ENCODE results near the gene CALM1. TPM values are rescaled to one million over a fixed set of nuclear protein-coding genes. Genes with fewer than 3 reads are reported as not detected.

CALM1 gene
- total and polyA plus RNA-seq, 2 donors (not counting 3 experiments of a cell fraction or from before 2014, with no cell fraction given), result 476 to 731 TPM

- no TSS peak for BruUV-seq (replicated peaks)
- CTCF ChIA-PET, result interaction anchor here (1.0 kb wide), 1 partner anchor 37 kb away, joined by 3 read pairs; no protein-coding TSS in a partner anchor
- FAIRE-seq, result no peak
Measured at GRCh38 chr14:90446405-90446804, 49.6 kb downstream of the CALM1 start.

More at GRCh38 chr14:90446405-90446804, 49.6 kb downstream of the CALM1 start:
- dilution Hi-C loops (cut with MboI; ENCODE audit: extremely low pct_ligation_motif_present, low sequenced_read_pairs) (no loop called here), intact Hi-C loops (cut with micrococcal nuclease) (no loop called here)
- no peak overlapping the region for H3K9ac ChIP-seq (replicated peaks; ENCODE audit: extremely low read depth, insufficient read depth, low read length)
- POLR2A ChIA-PET, result no interaction called here
- TF ChIP-seq FOS (IDR thresholded peaks at IDR 0.05; ENCODE audit: borderline replicate concordance, insufficient read depth, low read length) (no peak), EZH2 (IDR thresholded peaks at IDR 0.05; ENCODE audit: borderline replicate concordance, low read depth, low read length, severe bottlenecking) (no peak), MAX (IDR thresholded peaks at IDR 0.05; ENCODE audit: insufficient read depth, insufficient read length) (no peak), POLR2AphosphoS5 (IDR thresholded peaks at IDR 0.05; ENCODE audit: insufficient read depth, low read depth, low read length) (no peak), CTCF (IDR thresholded peaks at IDR 0.05; ENCODE audit: extremely low read depth in 1 of 2, insufficient read depth in 1 of 2, low read depth in 1 of 2, low read length in 2 of 2) (no peak), JUN (IDR thresholded peaks at IDR 0.05; ENCODE audit: borderline replicate concordance, insufficient read depth, insufficient read length, low read depth) (no peak), GATA2 (IDR thresholded peaks at IDR 0.05; ENCODE audit: insufficient read depth, insufficient read length, low read depth, low read length) (no peak)
- H3K27ac ChIP-seq (ENCODE audit: insufficient read depth, low read depth, low read length), result no peak overlapping the region
- H3K4me3 ChIP-seq (replicated peaks in 1 of 3; ENCODE audit: insufficient read depth in 1 of 3, low read depth in 1 of 3, low read length in 3 of 3), result no peak overlapping the region
- H4K20me1 ChIP-seq (replicated peaks; ENCODE audit: control insufficient read depth, extremely low read depth, insufficient read depth, low read length), result no peaks in the 10 kb centered on the region
- no peak overlapping the region for H3K4me2 ChIP-seq (ENCODE audit: insufficient read depth, low read length)
- no peaks in the 10 kb centered on the region for H3K36me3 ChIP-seq (ENCODE audit: control insufficient read depth in 2 of 2, extremely low read depth in 1 of 2, insufficient read depth in 2 of 2, low read length in 2 of 2)
- H3K9me3 ChIP-seq (replicated peaks; ENCODE audit: control insufficient read depth, insufficient read depth, low read length), result no peaks in the 10 kb centered on the region
- H3K79me2 ChIP-seq (ENCODE audit: control insufficient read depth, insufficient read depth, low read length), result no peaks in the 10 kb centered on the region
- no peak for DNase-seq (ENCODE audit: low read depth, low spot score)
- H2AFZ ChIP-seq (ENCODE audit: low read depth, low read length), result no peak overlapping the region
- no peaks in the 10 kb centered on the region for H3K9me1 ChIP-seq (replicated peaks; ENCODE audit: control insufficient read depth, extremely low read depth, insufficient read depth, low read length)
- peaks cover 7% of the 10 kb centered on the region for H3K4me1 ChIP-seq (ENCODE audit: control insufficient read depth, extremely low read depth, insufficient read depth, low read length)
- no peaks in the 10 kb centered on the region for H3K27me3 ChIP-seq (ENCODE audit: control insufficient read depth in 2 of 2, insufficient read depth in 2 of 2, low read length in 2 of 2)
